HG03342 (cell line): Measurements from ENCODE around the gene HJURP.

ENCODE experiments used
- ATAC-seq: cut with Tn5 transposase; IDR thresholded peaks from one replicate; pipeline ENCODE4 v1.9.1; 2021; ENCODE audit warnings: mild to moderate bottlenecking, moderate library complexity; ENCODE audit not compliant: unreplicated experiment

The HJURP gene

GRCh38 chr2:233849607-233850271 lies 4.6 kb downstream of the HJURP start:
- no peak for ATAC-seq

- no peak for ATAC-seq
Measured at GRCh38 chr2:233848276-233848675, 6.1 kb downstream of the HJURP start.

- ATAC-seq = no peak
Measured at GRCh38 chr2:233847248-233847898, 7.0 kb downstream of the HJURP start.

- ATAC-seq = no peak
Measured at GRCh38 chr2:233846387-233847247, 7.7 kb downstream of the HJURP start.

- no peak for ATAC-seq
Measured at GRCh38 chr2:233845301-233846060, 8.9 kb downstream of the HJURP start.

GRCh38 chr2:233844836-233845235 lies 9.5 kb downstream of the HJURP start:
- no peak for ATAC-seq

- no peak for ATAC-seq
Measured at GRCh38 chr2:233844064-233844807, 10.1 kb downstream of the HJURP start.

GRCh38 chr2:233841183-233841582 lies 13.2 kb downstream of the HJURP start:
- ATAC-seq = no peak

GRCh38 chr2:233840520-233840919 lies 13.8 kb downstream of the HJURP start:
- ATAC-seq = no peak

- no peak for ATAC-seq
Measured at GRCh38 chr2:233839447-233839820, 14.9 kb downstream of the HJURP start.

- ATAC-seq = no peak
Measured at GRCh38 chr2:233838726-233839446, 15.4 kb downstream of the HJURP start.

- no peak for ATAC-seq
Measured at GRCh38 chr2:233838251-233838650, 16.1 kb downstream of the HJURP start.

- ATAC-seq = no peak
Measured at GRCh38 chr2:233837694-233838229, 16.6 kb downstream of the HJURP start.

- ATAC-seq = no peak
Measured at GRCh38 chr2:233836359-233836758, 18.0 kb downstream of the HJURP start.

- ATAC-seq = no peak
Measured at GRCh38 chr2:233835230-233836186, 18.8 kb downstream of the HJURP start.

GRCh38 chr2:233833345-233833744 lies 21.0 kb downstream of the HJURP start:
- no peak for ATAC-seq

GRCh38 chr2:233832869-233833311 lies 21.4 kb downstream of the HJURP start:
- no peak for ATAC-seq

GRCh38 chr2:233832414-233832813 lies 21.9 kb downstream of the HJURP start:
- no peak for ATAC-seq
